Esophagus squamous epithelium (tissue), 5 donors: ENCODE measurements around the gene SNX9. TPM values are rescaled to one million over a fixed set of nuclear protein-coding genes. Genes with fewer than 3 reads are reported as not detected.

ENCODE experiments used
- DNase-seq: peaks from one replicate; lab custom pipeline; 2025; lab: John Stamatoyannopoulos, UW
- H3K27ac ChIP-seq, 4 donors: fragments of 200-600 bp; sonication (generic); one replicate each; pipeline ENCODE4 v1.5.1; 2016 to 2019; ENCODE audit warnings: mild to moderate bottlenecking in 1 of 4
- H3K27me3 ChIP-seq, 4 donors: fragments of 200-600 bp; sonication (generic); 1 replicate in 3 of 4; 2 replicates in 1 of 4; pipeline versions ENCODE4 v1.5.1 to v1.6.0; 2017 to 2021; ENCODE audit warnings: antibody characterized with exemption in 1 of 4
- H3K36me3 ChIP-seq, 3 donors: fragments of 200-600 bp; sonication (generic); one replicate each; pipeline ENCODE4 v1.5.1; 2016 to 2019
- H3K4me1 ChIP-seq, 3 donors: fragments of 200-600 bp; sonication (generic); one replicate each; pipeline ENCODE4 v1.5.1; 2017 to 2019
- H3K4me3 ChIP-seq, 4 donors: fragments of 200-600 bp; sonication (generic); 1 replicate in 3 of 4; 2 replicates in 1 of 4; pipeline ENCODE4 v1.5.1; 2016 to 2019; ENCODE audit warnings: mild to moderate bottlenecking in 2 of 4, moderate library complexity in 1 of 4
- H3K9me3 ChIP-seq, 3 donors: fragments of 200-600 bp; sonication (generic); one replicate each; pipeline ENCODE4 v1.5.1; 2016 to 2019
- POLR2A ChIP-seq, 4 donors: fragments of 450-650 bp; IDR thresholded peaks; one replicate each; pipeline ENCODE4 v1.6.1; 2017; ENCODE audit warnings: antibody characterized with exemption in 4 of 4, mild to moderate bottlenecking in 4 of 4, moderate library complexity in 3 of 4
- WGBS, 2 donors: methylation state at CpG; one replicate each; pipeline ENCODE4 v1.1.5; 2018; 5-methylcytosine and 5-hydroxymethylcytosine counted together
- intact Hi-C: fragments of 100-400 bp; cut with DNase I; formaldehyde crosslinking; loops from one replicate; pipeline ENCODE4 v1.15.0; 2022
- small RNA-seq, 4 donors: library from RNA; depleted of rRNA; stranded (forward); fragments of <200 nt; gene quantifications; one replicate each; pipeline ENCODE3, GENCODE V24; 2016
- total RNA-seq, 4 donors: library from RNA; depleted of rRNA; stranded (reverse); fragments of >200 nt; gene quantifications; one replicate each; pipeline ENCODE4 v1.1.0, GENCODE V29; 2016
- TF ChIP-seq, protein P1 (sequence below), 6 experiments: fragments of 450-650 bp in 4 of 6; fragments of 200-600 bp in 2 of 6; sonication (generic) in 2 of 6; IDR thresholded peaks; one replicate each; pipeline ENCODE4 v1.5.1; 2016 to 2019; ENCODE audit warnings: antibody characterized with exemption in 6 of 6, mild to moderate bottlenecking in 4 of 6, moderate library complexity in 4 of 6
- donor health status: DM: yes; HTN: yes; CAD: no.

Gene SNX9
- total RNA-seq, 4 donors from 2014 or later, result 19.9 to 39.9 (median 33.5) TPM

DNA sequence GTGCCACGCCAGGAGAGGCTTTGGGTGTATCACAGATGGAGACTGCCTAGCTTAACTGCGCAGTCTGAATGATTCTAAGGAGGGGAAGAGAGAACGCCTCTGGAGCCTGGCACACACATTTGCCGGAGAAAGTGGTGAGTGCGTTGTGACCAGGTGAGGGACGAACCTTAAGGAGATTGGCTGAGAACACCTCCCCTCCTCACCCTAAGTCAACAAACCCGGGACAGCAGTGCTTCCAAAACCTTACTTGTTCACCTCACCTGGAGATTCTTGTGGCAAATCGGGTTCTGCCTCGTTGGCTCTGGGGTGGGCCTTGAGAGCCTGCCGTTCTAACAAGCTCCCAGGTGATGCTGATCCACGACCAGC lies 168.0 kb downstream of the SNX9 start:
- peaks cover 16 to 59% (median 25%) of the 10 kb centered on the region in 3 donors for H3K4me1 ChIP-seq
- intact Hi-C loops, result no loop called here
- no peaks in the 10 kb centered on the region for H3K36me3 ChIP-seq
- WGBS, 2 donors, result 90% methylated on average over 11 of the region's 11 CpGs
- H3K9me3 ChIP-seq, result no peaks in the 10 kb centered on the region
- no peaks in the 10 kb centered on the region for H3K27me3 ChIP-seq
- no peak overlapping the region for H3K27ac ChIP-seq
- no peak for TF ChIP-seq POLR2A (IDR thresholded peaks at IDR 0.05)
- TF ChIP-seq, protein P1, sequence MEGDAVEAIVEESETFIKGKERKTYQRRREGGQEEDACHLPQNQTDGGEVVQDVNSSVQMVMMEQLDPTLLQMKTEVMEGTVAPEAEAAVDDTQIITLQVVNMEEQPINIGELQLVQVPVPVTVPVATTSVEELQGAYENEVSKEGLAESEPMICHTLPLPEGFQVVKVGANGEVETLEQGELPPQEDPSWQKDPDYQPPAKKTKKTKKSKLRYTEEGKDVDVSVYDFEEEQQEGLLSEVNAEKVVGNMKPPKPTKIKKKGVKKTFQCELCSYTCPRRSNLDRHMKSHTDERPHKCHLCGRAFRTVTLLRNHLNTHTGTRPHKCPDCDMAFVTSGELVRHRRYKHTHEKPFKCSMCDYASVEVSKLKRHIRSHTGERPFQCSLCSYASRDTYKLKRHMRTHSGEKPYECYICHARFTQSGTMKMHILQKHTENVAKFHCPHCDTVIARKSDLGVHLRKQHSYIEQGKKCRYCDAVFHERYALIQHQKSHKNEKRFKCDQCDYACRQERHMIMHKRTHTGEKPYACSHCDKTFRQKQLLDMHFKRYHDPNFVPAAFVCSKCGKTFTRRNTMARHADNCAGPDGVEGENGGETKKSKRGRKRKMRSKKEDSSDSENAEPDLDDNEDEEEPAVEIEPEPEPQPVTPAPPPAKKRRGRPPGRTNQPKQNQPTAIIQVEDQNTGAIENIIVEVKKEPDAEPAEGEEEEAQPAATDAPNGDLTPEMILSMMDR (IDR thresholded peaks at IDR 0.05), result no peak
- H3K4me3 ChIP-seq, result no peak overlapping the region
- no peak for DNase-seq

DNA sequence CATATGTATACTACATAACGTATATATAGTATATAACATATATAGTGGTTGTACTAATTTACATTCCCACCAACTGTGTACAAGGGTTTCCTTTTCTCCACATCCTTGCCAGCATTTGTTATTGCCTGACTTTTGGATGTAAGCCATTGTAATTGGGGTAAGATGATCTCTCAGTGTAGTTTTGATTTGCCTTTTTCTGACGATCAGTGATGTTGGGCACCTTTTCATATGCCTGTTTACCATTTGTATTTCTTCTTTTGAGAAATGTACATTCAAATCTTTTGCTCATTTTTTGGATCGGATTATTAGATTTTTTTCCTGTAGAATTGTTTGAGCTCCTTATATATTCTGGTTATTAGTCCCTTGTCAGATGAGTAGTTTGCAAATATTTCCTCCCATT lies 170.0 kb downstream of the SNX9 start:
- DNase-seq, result no peak
- intact Hi-C loops, result no loop called here
- Histone ChIP-seq H3K27ac (no peak overlapping the region), H3K9me3 (no peaks in the 10 kb centered on the region), H3K27me3 (no peaks in the 10 kb centered on the region), H3K4me3 (no peak overlapping the region), H3K36me3 (no peaks in the 10 kb centered on the region), H3K4me1 (peaks cover 16 to 51% (median 21%) of the 10 kb centered on the region in 3 donors)
- TF ChIP-seq POLR2A (IDR thresholded peaks at IDR 0.05), result no peak
- TF ChIP-seq, protein P1 (IDR thresholded peaks at IDR 0.05), result no peak
- WGBS, 2 donors, result 64 to 80% methylated on average over 3 of the region's 3 CpGs

DNA sequence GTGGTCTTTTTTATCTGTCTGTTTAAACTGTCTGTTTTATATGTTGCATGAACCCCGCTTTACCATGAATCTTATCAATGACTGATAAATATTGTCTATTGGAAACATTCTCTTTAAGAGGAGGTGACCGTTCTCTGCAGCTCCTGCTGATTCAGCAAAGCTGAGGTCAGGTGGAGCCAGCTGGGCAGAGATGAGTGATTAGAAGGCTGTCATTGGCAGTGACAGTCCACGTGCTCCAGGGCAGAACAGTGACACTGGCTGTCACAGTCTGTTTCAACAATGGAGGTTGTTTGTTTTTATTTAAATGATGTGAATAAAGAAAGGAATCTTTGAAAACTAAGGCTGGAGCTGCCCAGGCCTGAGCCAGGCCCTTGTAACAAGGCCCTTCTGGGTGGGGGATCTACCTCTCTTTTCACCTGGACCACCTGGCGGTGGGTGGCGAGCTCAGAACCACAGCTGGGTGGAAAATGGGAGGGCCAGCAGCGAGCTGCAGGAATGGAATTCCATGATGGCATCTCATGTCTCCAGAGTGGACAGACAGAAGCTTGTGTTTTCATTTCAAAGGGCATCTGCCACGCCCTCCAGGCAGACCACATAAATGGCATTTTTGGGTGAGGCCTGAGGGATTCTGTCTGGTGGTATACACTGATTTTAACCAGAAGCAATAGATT lies 171.2 kb downstream of the SNX9 start:
- TF ChIP-seq, protein P1 (IDR thresholded peaks at IDR 0.05), result no peak
- no peak for TF ChIP-seq POLR2A (IDR thresholded peaks at IDR 0.05)

More for the DNA sequence above, 171.2 kb downstream of the SNX9 start:
- peaks cover 16 to 43% (median 18%) of the 10 kb centered on the region in 3 donors for H3K4me1 ChIP-seq
- no peak overlapping the region for H3K4me3 ChIP-seq
- 89 to 92% methylated on average over 5 to 7 of the region's 7 CpGs for WGBS, 2 donors
- H3K9me3 ChIP-seq, result no peaks in the 10 kb centered on the region
- H3K27ac ChIP-seq, result no peak overlapping the region
- intact Hi-C loops, result no loop called here
- no peaks in the 10 kb centered on the region for H3K27me3 ChIP-seq
- H3K36me3 ChIP-seq, result no peaks in the 10 kb centered on the region
- DNase-seq, result no peak

Small RNA genes within 50 kb of the gene (small RNA-seq; reads per million reads assigned to genes)
- 0 reads per million in 4 donors for gene HSPE1P26
- gene RNU6-786P, result 0 reads per million in 4 donors

Other genes with a start within 250 kb of the SNX9 start
- gene SYNJ2, start 158.6 kb downstream of the SNX9 start, total RNA-seq, result 10 to 100 TPM in 2 of 4 donors, 1 to 10 TPM in 2; 6.6 to 15.6 (median 9.8) TPM